Activated T-helper 1 cell treated with anti-CD3 and anti-CD28 coated beads, Interleukin-12 subunit alpha, Interleukin-12 subunit beta, Interleukin-2, Interleukin-4 antibody, amounts not matched to agents 30 ng/mL and 10 ng/mL and 1 ng/mL, durations not matched to agents 14 hours and 24 hours and 36 hours (primary cell): ENCODE results near the gene CYBB. TPM values are rescaled to one million over a fixed set of nuclear protein-coding genes. Genes with fewer than 3 reads are reported as not detected.

Experiments used
- DNase-seq: peaks from one replicate; pipeline ENCODE4 v3.0.0; 2021; ENCODE audit warnings: low spot score
- H3K27ac Mint-ChIP-seq: one replicate; pipeline ENCODE4 v1.8.0; 2021; ENCODE audit warnings: mild to moderate bottlenecking, mixed read lengths
- H3K27me3 Mint-ChIP-seq: one replicate; pipeline ENCODE4 v1.8.0; 2022; ENCODE audit warnings: mild to moderate bottlenecking, moderate library complexity, mixed read lengths; ENCODE audit not compliant: insufficient read depth
- H3K36me3 Mint-ChIP-seq: one replicate; pipeline ENCODE4 v1.8.0; 2021; ENCODE audit warnings: low read depth, mixed read lengths
- H3K4me1 Mint-ChIP-seq: one replicate; pipeline ENCODE4 v1.8.0; 2021; ENCODE audit warnings: low read depth, mixed read lengths
- H3K4me3 Mint-ChIP-seq: one replicate; pipeline ENCODE4 v1.8.0; 2021; ENCODE audit warnings: mild to moderate bottlenecking, moderate library complexity, mixed read lengths
- H3K9me3 Mint-ChIP-seq: one replicate; pipeline ENCODE4 v1.8.0; 2021; ENCODE audit warnings: mixed read lengths
- intact Hi-C: fragments of 100-400 bp; cut with micrococcal nuclease; formaldehyde crosslinking; loops from one replicate; pipeline ENCODE4 v1.15.1; 2024
- total RNA-seq: library from RNA; stranded (reverse); gene quantifications from 2 replicates; pipeline ENCODE4 v1.2.3, GENCODE V29; 2022

The CYBB gene
- not detected in 2 replicates for total RNA-seq

DNA sequence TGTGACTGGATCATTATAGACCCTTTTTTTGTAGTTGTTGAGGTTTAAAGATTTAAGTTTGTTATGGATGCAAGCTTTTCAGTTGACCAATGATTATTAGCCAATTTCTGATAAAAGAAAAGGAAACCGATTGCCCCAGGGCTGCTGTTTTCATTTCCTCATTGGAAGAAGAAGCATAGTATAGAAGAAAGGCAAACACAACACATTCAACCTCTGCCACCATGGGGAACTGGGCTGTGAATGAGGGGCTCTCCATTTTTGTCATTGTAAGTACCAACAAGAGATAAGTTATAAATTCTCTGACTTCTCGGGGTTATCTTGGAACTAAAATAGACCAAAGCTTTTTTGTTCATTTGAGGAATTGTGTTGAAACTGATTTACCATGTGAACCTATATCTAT is at the start of gene CYBB:
Gene CYBB, plus strand, starts transcription at position 203 of the 400 bp plus-strand sequence. Its CDS starts 19 bp downstream, at position 222.
- Mint-ChIP-seq H3K9me3 (no peaks in the 10 kb centered on the region), H3K4me3 (no peak within 1 kb of the TSS), H3K27ac (no peak within 1 kb of the TSS), H3K4me1 (peaks cover 22% of the 10 kb centered on the region), H3K27me3 (no peaks in the 10 kb centered on the region), H3K36me3 (no peaks in the 10 kb centered on the region)
- intact Hi-C loops, result no loop called here
- no peak for DNase-seq

DNA sequence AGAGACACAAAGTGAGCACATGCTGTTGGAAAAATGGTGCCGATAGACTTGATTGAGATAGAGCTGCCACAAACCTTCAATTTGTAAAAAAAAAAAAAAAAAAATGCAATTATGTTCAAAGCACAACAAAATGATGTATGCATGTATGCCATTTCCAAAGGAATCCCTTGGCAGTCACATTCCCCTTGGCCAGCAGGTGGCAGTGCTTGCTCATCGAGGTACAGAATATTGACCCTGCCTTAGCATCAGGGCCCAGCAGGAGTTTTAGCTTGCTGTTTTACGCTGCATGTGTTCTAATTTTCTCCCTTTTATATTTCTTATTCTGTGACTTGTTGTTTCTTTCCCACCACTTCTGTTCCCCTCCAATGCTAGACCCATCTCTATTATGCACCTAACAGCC is 34.5 kb upstream of the CYBB start:
- intact Hi-C loops, result loop anchor here (1.0 to 10.0 kb wide), 5 partner anchors 58 to 1059 kb away; partner anchors contain the start of genes MID1IP1, RPGR and XK
- Mint-ChIP-seq H3K9me3 (no peaks in the 10 kb centered on the region), H3K4me3 (no peak overlapping the region), H3K36me3 (no peaks in the 10 kb centered on the region), H3K27me3 (peaks cover 12% of the 10 kb centered on the region), H3K4me1 (peaks cover 26% of the 10 kb centered on the region), H3K27ac (peak overlapping the region; percentile 78)
- DNase-seq, result peak; percentile 47

DNA sequence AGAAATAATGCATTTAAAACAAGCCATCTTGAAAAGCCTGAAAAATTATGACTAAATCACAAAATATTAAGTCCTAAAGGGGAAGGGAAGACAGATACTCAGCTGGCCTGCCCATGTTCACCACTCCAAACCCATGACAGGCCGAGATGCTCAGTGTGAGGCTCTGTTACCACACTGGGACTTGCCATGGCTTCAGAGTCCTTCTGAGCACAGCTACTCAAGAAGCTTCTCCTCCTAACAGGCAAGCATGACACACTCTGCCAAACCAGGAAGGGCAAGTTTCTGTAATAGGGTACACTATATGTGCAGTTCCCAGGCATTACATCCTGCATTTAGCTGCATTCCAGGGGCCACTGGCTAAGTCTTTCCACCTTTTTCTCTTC is 34.0 kb upstream of the CYBB start:
- no peaks in the 10 kb centered on the region for H3K9me3 Mint-ChIP-seq
- H3K4me3 Mint-ChIP-seq, result no peak overlapping the region
- H3K4me1 Mint-ChIP-seq, result peaks cover 26% of the 10 kb centered on the region
- no peak for DNase-seq
- H3K36me3 Mint-ChIP-seq, result no peaks in the 10 kb centered on the region
- intact Hi-C loops, result loop anchor here (1.0 to 10.0 kb wide), 9 partner anchors 9 to 1059 kb away; partner anchors contain the start of genes DYNLT3, MID1IP1, RPGR and XK
- H3K27me3 Mint-ChIP-seq, result peaks cover 12% of the 10 kb centered on the region
- peak overlapping the region; percentile 78 for H3K27ac Mint-ChIP-seq

DNA sequence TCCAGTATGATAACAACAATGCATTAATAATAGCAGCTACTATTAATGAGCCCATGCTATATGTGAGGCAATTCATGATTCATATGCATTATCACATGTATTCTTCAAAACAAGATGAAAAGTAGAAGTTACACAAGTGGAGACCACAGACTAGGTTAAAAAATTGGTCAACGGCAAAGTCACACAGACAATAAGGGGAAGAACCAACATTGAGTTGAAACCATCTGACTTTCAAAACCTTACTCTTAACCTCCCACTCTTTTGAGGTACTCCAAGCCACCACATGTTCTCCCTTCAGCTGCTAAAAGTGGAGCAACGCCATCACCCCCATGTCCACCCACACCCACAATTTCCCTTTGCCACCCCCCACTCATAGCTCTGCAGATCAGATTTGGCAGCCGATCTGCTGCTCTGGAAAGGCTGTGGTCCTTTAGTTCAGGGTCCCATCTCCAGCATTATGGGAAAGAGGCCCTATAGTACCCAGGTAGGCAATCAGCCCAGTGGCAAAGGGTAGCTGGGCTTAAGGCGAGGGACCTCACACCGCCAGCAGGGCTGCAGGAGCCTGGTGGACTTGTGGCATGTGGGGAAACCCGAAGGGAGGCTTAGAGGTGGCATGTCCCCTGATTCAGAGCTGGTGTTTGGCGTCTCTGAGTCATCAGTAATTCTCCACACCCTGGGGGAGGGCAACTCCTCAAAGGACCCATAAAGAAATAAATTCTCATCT is 33.5 kb upstream of the CYBB start:
- DNase-seq, result no peak
- peak overlapping the region; percentile 78 for H3K27ac Mint-ChIP-seq
- intact Hi-C loops, result loop anchor here (1.0 to 10.0 kb wide), 7 partner anchors 9 to 1058 kb away; partner anchors contain the start of genes DYNLT3, MID1IP1 and XK
- H3K4me1 Mint-ChIP-seq, result peaks cover 29% of the 10 kb centered on the region
- peaks cover 12% of the 10 kb centered on the region for H3K27me3 Mint-ChIP-seq
- H3K36me3 Mint-ChIP-seq, result no peaks in the 10 kb centered on the region
- H3K9me3 Mint-ChIP-seq, result peaks cover 4% of the 10 kb centered on the region
- H3K4me3 Mint-ChIP-seq, result peak overlapping the region; percentile 45

DNA sequence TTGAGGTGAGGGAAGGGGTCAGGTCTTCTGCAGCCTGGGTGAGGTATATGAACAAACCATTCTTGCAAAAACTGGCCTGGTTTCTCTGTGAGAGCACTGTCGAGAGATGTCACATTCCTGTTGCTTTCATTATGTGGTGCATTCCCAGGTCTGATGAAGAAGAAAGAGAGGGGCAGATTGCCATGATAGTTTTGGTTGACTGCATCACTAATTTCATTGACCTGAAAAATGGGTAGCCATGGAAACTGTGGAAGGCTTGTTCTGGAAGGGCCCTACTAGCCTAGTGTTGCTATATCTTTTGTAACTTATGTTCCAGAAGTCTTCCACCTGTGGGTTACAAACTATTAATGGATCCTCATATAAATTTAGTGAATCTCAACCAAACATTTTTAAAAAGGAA is 32.9 kb upstream of the CYBB start:
- no peaks in the 10 kb centered on the region for H3K36me3 Mint-ChIP-seq
- peaks cover 8% of the 10 kb centered on the region for H3K27me3 Mint-ChIP-seq
- DNase-seq, result no peak
- H3K9me3 Mint-ChIP-seq, result peaks cover 7% of the 10 kb centered on the region
- H3K27ac Mint-ChIP-seq, result peak overlapping the region; percentile 78
- intact Hi-C loops, result loop anchor here (1.0 to 10.0 kb wide), 7 partner anchors 8 to 1058 kb away; partner anchors contain the start of genes DYNLT3, MID1IP1 and XK
- H3K4me1 Mint-ChIP-seq, result peaks cover 34% of the 10 kb centered on the region
- peak overlapping the region; percentile 45 for H3K4me3 Mint-ChIP-seq

DNA sequence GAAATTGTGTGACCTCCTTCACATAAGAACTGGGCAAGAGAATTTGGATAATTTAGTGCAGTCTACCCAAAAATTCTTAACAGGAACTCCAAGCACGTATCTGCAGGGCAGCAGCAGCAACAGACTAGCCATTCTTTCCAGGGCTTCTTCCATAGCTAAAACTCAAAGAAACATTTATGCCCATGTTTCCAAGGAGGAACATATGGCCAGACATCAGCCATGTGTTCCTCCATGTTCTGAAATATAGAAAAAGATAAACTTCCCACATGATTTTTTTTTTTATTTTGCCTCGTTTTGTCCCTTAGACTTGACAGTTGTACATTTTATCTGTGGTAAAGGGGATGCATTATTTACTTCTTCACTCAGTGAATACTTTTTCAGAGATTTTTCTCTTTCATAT is 27.6 kb upstream of the CYBB start:
- Mint-ChIP-seq H3K27ac (no peak overlapping the region), H3K9me3 (peaks cover 7% of the 10 kb centered on the region), H3K36me3 (no peaks in the 10 kb centered on the region), H3K4me3 (no peak overlapping the region), H3K27me3 (peaks cover 3% of the 10 kb centered on the region), H3K4me1 (peaks cover 15% of the 10 kb centered on the region)
- intact Hi-C loops, result no loop called here
- no peak for DNase-seq

DNA sequence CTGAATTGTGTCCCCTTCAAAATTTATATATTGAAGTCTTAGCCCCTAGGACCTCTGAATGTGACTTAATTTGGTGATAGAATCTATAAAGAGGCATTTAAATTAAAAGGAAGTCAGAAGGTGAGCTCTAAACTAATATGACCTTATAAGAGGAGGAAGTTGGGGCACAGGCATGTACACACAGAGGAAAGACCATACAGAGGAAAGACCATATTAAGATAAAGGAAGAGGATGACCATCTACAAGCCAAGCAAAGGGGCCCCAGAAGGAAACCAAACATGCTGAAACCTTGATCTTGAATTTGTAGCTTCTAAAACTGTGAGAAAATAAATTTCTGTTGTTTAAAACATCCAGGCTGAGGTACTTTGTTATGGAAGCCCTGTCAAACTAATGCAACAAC is 26.9 kb upstream of the CYBB start:
- intact Hi-C loops, result loop anchor here (1.0 kb wide), 1 partner anchor 224 kb away; no protein-coding TSS in a partner anchor
- H3K36me3 Mint-ChIP-seq, result no peaks in the 10 kb centered on the region
- no peak overlapping the region for H3K4me3 Mint-ChIP-seq
- DNase-seq, result no peak
- peaks cover 7% of the 10 kb centered on the region for H3K9me3 Mint-ChIP-seq
- peaks cover 15% of the 10 kb centered on the region for H3K4me1 Mint-ChIP-seq
- H3K27ac Mint-ChIP-seq, result no peak overlapping the region
- peaks cover 4% of the 10 kb centered on the region for H3K27me3 Mint-ChIP-seq

DNA sequence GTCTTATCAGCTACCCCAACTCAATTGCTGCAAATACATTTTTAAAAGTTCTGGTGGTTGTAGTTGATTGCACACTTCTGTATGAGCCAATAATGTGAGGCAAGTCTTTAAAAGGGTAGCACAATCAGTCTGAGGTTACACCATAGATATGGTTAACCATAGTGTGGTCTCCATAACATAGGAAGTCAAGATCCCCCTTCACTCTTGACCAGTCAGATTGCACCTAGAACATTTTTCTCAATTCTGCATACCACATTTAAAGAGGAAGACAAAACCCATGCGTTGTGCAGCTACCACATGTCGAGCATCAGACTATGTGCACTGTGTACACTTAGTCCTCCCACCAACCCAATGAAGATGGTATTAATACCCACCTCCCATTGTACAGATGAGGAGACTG is 26.5 kb upstream of the CYBB start:
- H3K27ac Mint-ChIP-seq, result no peak overlapping the region
- H3K27me3 Mint-ChIP-seq, result peaks cover 4% of the 10 kb centered on the region
- H3K36me3 Mint-ChIP-seq, result no peaks in the 10 kb centered on the region
- peaks cover 13% of the 10 kb centered on the region for H3K4me1 Mint-ChIP-seq
- no peak overlapping the region for H3K4me3 Mint-ChIP-seq
- no peak for DNase-seq
- intact Hi-C loops, result loop anchor here (1.0 kb wide), 1 partner anchor 224 kb away; no protein-coding TSS in a partner anchor
- peaks cover 7% of the 10 kb centered on the region for H3K9me3 Mint-ChIP-seq

DNA sequence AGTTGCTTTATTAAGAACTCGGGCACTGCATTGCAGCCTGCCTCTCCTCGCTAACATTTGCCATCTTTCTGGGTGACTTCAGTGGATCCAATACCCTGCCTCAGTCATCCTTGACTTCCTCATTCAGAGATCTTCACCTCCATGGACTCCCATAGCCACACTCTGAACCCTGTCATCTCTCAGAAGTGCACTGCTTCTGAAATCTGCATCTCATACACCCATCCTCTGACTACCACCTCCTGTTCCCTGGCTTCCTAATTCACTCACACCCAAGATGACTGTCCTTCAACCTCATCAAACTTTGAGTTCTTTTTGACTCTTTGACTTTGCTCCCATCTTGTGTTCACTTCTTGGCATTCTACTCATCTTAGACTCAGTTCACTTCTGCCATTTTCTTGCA is 25.3 kb upstream of the CYBB start:
- Mint-ChIP-seq H3K4me1 (peaks cover 8% of the 10 kb centered on the region), H3K36me3 (no peaks in the 10 kb centered on the region), H3K4me3 (no peak overlapping the region), H3K27me3 (peaks cover 1% of the 10 kb centered on the region), H3K9me3 (peaks cover 7% of the 10 kb centered on the region), H3K27ac (no peak overlapping the region)
- no peak for DNase-seq
- intact Hi-C loops, result loop anchor here (2.0 kb wide), 2 partner anchors 22 to 92 kb away; partner anchors contain the start of gene DYNLT3

DNA sequence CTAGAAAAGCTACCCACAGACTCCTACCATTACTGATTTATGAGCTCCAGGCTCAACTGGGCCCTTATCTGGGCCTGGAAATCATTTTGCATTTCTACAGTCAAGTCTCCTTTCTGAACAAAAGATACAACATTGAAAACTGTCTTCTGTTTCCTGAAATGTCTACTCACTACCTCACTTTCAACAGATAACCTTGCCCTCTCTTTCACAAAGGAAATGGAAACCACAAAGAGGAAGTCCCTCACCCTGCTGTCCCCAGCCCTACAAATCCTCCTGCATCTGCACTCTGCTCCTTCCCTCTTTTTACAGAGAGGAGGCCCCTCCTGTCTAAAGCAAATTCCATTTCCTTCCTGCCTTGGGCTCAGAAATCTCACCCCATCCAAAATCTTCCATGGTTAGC is 24.8 kb upstream of the CYBB start:
- DNase-seq, result peak; percentile 20
- intact Hi-C loops, result loop anchor here (1.0 to 2.0 kb wide), 3 partner anchors 9 to 92 kb away; partner anchors contain the start of gene DYNLT3
- peaks cover 1% of the 10 kb centered on the region for H3K27me3 Mint-ChIP-seq
- peaks cover 8% of the 10 kb centered on the region for H3K4me1 Mint-ChIP-seq
- H3K9me3 Mint-ChIP-seq, result peaks cover 7% of the 10 kb centered on the region
- H3K4me3 Mint-ChIP-seq, result no peak overlapping the region
- no peak overlapping the region for H3K27ac Mint-ChIP-seq
- H3K36me3 Mint-ChIP-seq, result no peaks in the 10 kb centered on the region

DNA sequence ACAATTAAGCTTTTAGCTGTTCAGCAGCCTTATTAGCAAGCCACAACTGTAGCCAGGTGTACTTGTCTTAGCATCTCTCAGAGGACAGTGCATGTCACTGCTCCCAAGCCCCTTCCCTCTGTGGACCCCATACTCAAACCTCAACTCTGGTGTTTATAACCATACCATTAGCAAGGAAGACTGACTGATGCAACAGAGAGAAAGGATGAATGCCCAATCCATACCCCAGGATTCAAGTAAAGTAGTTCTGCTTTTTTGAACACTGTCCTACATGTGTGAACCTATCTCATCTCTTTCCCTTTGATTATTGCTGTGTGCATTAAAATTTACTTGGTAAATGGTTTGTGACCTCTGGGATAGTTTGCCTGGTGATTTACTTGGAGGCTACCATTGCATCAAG is 22.8 kb upstream of the CYBB start:
- Mint-ChIP-seq H3K4me1 (no peaks in the 10 kb centered on the region), H3K27me3 (peaks cover 1% of the 10 kb centered on the region), H3K9me3 (no peaks in the 10 kb centered on the region), H3K36me3 (no peaks in the 10 kb centered on the region), H3K4me3 (no peak overlapping the region), H3K27ac (no peak overlapping the region)
- intact Hi-C loops, result no loop called here
- DNase-seq, result no peak

DNA sequence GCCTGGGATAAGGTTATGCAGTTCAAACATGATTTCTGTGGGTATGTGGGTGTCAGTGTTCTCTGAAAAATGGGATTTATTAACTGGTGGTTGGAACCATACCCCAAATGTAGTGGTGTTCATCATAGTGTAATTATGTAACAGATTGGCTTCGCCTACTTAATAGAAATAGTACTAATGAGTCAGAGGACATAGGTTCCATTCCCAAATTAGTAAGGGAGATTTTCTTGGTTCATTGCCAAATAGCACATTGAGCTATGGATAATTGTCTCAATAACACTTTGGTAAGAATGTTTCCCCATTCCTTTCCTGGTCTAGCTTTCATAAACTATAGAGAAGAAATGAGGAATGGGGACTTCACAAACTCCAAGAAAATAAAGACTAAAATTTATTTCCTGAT is 20.5 kb upstream of the CYBB start:
- H3K36me3 Mint-ChIP-seq, result no peaks in the 10 kb centered on the region
- intact Hi-C loops, result no loop called here

DNA sequence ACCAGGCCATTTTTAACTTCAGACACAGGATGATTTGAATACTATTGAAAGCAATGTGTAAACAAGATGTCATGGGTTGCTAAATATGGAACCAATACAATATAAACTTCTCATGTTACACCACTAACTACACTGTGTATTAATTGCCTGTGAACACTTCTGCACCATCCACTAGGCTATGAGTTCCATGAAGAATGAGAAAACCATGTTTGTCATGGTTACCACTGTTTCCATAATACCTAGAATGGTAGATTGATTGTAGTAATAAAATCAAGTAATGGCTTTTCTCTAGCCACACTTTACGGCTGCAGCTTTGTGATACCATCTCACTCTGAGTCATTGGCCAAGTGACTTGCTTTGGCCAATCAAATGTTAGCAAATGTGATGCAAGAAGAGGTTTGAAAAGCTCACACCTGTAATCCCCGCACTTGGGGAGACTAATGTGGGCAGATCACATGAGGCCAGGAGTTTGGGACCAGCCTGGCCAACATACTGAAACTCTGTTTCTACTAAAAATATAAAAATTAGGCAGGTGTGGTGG is 19.9 kb upstream of the CYBB start:
- Mint-ChIP-seq H3K4me3 (no peak overlapping the region), H3K36me3 (no peaks in the 10 kb centered on the region), H3K27me3 (peaks cover 1% of the 10 kb centered on the region), H3K27ac (no peak overlapping the region), H3K9me3 (no peaks in the 10 kb centered on the region), H3K4me1 (no peaks in the 10 kb centered on the region)
- no peak for DNase-seq
- intact Hi-C loops, result no loop called here

More for the DNA sequence above, 20.5 kb upstream of the CYBB start:
- no peak overlapping the region for H3K4me3 Mint-ChIP-seq
- DNase-seq, result no peak
- peaks cover 1% of the 10 kb centered on the region for H3K27me3 Mint-ChIP-seq
- no peaks in the 10 kb centered on the region for H3K9me3 Mint-ChIP-seq
- H3K4me1 Mint-ChIP-seq, result no peaks in the 10 kb centered on the region
- no peak overlapping the region for H3K27ac Mint-ChIP-seq
